ENCODE data around the gene LPGAT1.

The LPGAT1 gene

GRCh38 chr1:211756471-211757020 is 74.0 kb downstream of the LPGAT1 start:
- no peak for DNase-seq

- no peak for DNase-seq
These were observed 76.8 kb downstream of the LPGAT1 start for GRCh38 chr1:211753649-211754251.

- no peak for DNase-seq
These were observed 77.5 kb downstream of the LPGAT1 start for GRCh38 chr1:211752951-211753486.

GRCh38 chr1:211752317-211752716 is 78.2 kb downstream of the LPGAT1 start:
- no peak for DNase-seq

- no peak for DNase-seq
These were observed 79.1 kb downstream of the LPGAT1 start for GRCh38 chr1:211751438-211751837.

- no peak for DNase-seq
These were observed 80.0 kb downstream of the LPGAT1 start for GRCh38 chr1:211750599-211750998.

GRCh38 chr1:211749251-211749650 is 81.3 kb downstream of the LPGAT1 start:
- DNase-seq = no peak

- no peak for DNase-seq
These were observed 81.8 kb downstream of the LPGAT1 start for GRCh38 chr1:211748810-211749209.

GRCh38 chr1:211742889-211743529 is 87.6 kb downstream of the LPGAT1 start:
- DNase-seq = no peak

GRCh38 chr1:211742272-211742671 is 88.3 kb downstream of the LPGAT1 start:
- no peak for DNase-seq

- DNase-seq = no peak
These were observed 88.8 kb downstream of the LPGAT1 start for GRCh38 chr1:211741788-211742187.

- no peak for DNase-seq
These were observed 89.4 kb downstream of the LPGAT1 start for GRCh38 chr1:211741116-211741515.

GRCh38 chr1:211739671-211740411 is 90.7 kb downstream of the LPGAT1 start:
- DNase-seq = no peak

GRCh38 chr1:211738691-211739301 is 91.8 kb downstream of the LPGAT1 start:
- DNase-seq = peak; percentile 8

GRCh38 chr1:211738096-211738690 is 92.4 kb downstream of the LPGAT1 start:
- no peak for DNase-seq

- no peak for DNase-seq
These were observed 93.2 kb downstream of the LPGAT1 start for GRCh38 chr1:211737115-211738035.

GRCh38 chr1:211736351-211736915 is 94.1 kb downstream of the LPGAT1 start:
- DNase-seq = no peak

GRCh38 chr1:211735208-211736170 is 95.1 kb downstream of the LPGAT1 start:
- DNase-seq = no peak

- no peak for DNase-seq
These were observed 95.8 kb downstream of the LPGAT1 start for GRCh38 chr1:211734791-211735190.

GRCh38 chr1:211734359-211734758 is 96.2 kb downstream of the LPGAT1 start:
- DNase-seq = no peak
